ENCODE data around the gene ZFYVE21. TPM values are rescaled to one million over a fixed set of nuclear protein-coding genes. Genes with fewer than 3 reads are reported as not detected.
A peak's percentile ranks its signal among the peaks of the same experiment; 100 is the strongest.

The ZFYVE21 gene
- total RNA-seq, 4 donors from 2014 or later: 40.3 to 81.2 (median 59.0) TPM

DNA sequence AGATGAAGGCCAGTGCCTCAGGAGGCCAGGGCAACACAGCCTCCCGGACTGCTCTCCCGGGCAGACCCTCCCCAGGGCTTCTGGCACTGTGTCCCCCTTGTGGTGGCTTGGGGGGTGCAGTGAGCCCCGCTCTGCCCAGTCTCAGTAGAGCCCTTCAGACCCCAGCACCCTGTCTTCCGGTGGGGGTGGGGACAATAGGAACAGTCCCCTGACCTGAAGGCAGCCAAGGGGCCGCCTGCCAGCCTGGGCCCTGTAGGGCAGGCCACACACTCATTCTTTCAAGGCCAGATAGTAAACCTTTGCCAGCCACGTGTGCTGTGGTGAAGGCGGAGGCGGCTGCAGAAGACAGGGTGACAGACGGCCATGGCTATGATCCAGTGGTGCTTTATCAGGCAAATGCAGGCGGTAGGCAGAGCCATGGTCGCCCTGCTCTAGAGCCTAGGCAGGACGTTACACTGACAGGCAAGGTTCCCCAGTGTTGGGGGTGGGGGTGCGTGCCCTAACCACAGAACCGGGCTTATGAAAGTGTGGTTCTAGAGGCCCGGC is 15.0 kb downstream of the ZFYVE21 start:
- Histone ChIP-seq H3K27me3 (no peaks in the 10 kb centered on the region), H3K4me3 (no peak overlapping the region), H3K36me3 (peaks cover 0 to 69% (median 0%) of the 10 kb centered on the region in 3 donors), H3K4me1 (peaks cover 0 to 13% (median 0%) of the 10 kb centered on the region in 4 donors), H3K27ac (no peak overlapping the region), H3K9me3 (no peaks in the 10 kb centered on the region)
- peak in 1 of 3 donors; percentile 34 for DNase-seq
- TF ChIP-seq, protein P1, sequence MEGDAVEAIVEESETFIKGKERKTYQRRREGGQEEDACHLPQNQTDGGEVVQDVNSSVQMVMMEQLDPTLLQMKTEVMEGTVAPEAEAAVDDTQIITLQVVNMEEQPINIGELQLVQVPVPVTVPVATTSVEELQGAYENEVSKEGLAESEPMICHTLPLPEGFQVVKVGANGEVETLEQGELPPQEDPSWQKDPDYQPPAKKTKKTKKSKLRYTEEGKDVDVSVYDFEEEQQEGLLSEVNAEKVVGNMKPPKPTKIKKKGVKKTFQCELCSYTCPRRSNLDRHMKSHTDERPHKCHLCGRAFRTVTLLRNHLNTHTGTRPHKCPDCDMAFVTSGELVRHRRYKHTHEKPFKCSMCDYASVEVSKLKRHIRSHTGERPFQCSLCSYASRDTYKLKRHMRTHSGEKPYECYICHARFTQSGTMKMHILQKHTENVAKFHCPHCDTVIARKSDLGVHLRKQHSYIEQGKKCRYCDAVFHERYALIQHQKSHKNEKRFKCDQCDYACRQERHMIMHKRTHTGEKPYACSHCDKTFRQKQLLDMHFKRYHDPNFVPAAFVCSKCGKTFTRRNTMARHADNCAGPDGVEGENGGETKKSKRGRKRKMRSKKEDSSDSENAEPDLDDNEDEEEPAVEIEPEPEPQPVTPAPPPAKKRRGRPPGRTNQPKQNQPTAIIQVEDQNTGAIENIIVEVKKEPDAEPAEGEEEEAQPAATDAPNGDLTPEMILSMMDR (IDR thresholded peaks at IDR 0.05): no peak
- TF ChIP-seq POLR2A (IDR thresholded peaks at IDR 0.05): no peak

DNA sequence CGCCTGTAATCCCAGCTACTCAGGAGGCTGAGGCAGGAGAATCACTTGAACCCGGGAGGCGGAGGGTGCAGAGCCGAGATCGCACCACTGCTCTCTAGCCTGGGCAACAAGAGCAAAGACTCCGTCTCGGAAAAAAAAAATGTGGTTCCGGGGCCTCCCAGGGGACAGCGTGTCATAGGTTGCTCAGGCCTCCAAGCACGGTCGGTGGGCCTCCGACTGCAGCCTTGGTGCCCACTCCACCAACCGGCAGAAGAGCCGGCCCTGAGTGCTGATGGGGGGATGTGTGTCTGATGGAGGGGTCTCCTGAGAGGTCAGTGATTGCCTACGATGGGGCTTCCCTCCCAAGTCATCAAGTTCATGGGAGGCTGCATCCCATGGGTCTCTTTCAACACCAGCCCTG is 15.9 kb downstream of the ZFYVE21 start:
- Histone ChIP-seq H3K4me3 (no peak overlapping the region), H3K27ac (no peak overlapping the region), H3K27me3 (no peaks in the 10 kb centered on the region), H3K36me3 (peaks cover 0 to 77% (median 0%) of the 10 kb centered on the region in 3 donors), H3K4me1 (peaks cover 0 to 13% (median 0%) of the 10 kb centered on the region in 4 donors), H3K9me3 (no peaks in the 10 kb centered on the region)
- no peak for TF ChIP-seq POLR2A (IDR thresholded peaks at IDR 0.05)
- TF ChIP-seq, protein P1 (IDR thresholded peaks at IDR 0.05): no peak
- no peak for DNase-seq

DNA sequence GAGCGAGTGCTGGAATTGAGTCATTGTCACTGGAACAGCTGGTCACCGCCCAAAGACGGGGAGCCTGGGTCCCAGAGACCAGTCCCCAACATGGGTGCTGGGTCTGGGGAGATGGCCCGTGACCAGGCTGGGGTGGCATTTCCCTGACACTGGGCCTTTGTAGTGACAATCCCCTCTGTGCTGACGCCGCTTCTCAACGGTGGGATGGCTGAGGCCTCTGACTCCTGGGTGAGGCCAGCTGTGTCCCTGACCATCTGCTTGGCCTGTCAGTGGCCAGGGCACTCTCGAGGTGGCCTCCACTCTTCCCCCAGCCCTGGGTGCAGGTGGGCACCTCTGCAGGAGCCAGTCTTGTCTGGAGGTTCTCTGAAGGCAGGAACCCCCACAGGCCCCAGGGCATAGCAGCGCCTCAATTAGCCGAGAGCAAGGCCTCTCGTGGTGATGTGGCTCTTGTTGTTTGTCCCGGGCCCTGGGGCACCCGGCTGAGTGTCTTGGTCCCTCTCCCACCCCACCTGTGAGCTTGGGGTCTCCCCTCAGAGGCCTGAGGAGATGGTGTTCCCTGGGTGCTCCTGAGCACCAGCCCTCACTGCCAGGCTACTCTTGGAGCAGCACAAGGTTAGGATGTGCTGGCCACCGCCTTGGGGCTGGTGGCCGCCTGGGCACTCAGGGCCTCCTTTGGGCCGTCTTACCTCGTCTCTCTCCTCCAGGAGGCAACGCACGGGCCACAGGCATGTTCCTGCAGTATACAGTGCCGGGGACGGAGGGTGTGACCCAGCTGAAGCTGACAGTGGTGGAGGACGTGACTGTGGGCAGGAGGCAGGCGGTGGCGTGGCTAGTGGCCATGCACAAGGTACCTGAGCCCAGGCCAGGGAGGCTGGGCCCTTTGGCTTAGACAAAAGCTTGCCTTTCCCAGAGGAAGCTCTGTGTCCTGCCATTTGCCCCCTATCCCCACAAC is 16.6 kb downstream of the ZFYVE21 start:
- DNase-seq: peak in 1 of 3 donors; percentile 47
- no peaks in the 10 kb centered on the region for H3K27me3 ChIP-seq
- H3K27ac ChIP-seq: no peak overlapping the region
- H3K4me3 ChIP-seq: no peak overlapping the region
- no peaks in the 10 kb centered on the region for H3K9me3 ChIP-seq
- peaks cover 0 to 11% (median 0%) of the 10 kb centered on the region in 4 donors for H3K4me1 ChIP-seq
- peaks cover 0 to 80% (median 0%) of the 10 kb centered on the region in 3 donors for H3K36me3 ChIP-seq
- TF ChIP-seq, protein P1 (IDR thresholded peaks at IDR 0.05): no peak
- TF ChIP-seq POLR2A (IDR thresholded peaks at IDR 0.05): no peak

DNA sequence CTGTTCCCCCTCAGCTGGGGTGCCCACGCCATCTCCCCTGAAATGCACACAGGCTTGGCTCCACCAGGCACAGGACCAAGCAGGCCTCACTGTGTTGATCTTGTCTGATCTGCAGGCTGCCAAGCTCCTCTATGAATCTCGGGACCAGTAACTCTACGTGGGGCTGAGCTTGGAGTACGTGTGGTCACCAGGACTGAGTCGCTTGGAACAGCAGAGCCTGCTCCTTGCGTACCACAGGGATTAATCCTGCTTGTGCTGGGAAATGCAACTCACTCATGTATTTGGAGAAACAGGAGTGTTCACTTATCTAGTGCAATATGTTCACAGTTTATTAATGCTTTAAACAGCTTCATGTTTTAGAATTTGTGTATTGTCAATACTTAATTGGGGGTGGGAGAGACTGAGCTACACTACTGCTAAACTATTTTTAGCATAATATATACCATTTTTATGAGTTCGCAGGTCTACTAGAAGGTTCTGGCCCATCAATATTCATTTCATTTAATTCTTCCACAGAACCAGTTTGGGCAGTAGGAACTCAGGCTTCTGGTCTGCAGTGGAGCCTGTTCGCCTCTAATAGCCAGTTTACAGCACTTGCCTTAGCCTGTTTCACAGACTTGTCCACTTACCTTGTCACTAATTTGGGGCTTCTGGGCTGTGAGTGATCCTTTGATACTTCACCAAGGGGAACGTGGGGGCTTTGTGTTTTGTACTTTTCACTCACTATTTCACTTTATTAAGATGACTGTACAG is 17.4 kb downstream of the ZFYVE21 start:
- peaks cover 0 to 80% (median 0%) of the 10 kb centered on the region in 3 donors for H3K36me3 ChIP-seq
- TF ChIP-seq, protein P1 (IDR thresholded peaks at IDR 0.05): no peak
- TF ChIP-seq POLR2A (IDR thresholded peaks at IDR 0.05): no peak
- H3K27me3 ChIP-seq: no peaks in the 10 kb centered on the region
- no peak overlapping the region for H3K4me3 ChIP-seq
- H3K9me3 ChIP-seq: no peaks in the 10 kb centered on the region
- peaks cover 0 to 3% (median 0%) of the 10 kb centered on the region in 4 donors for H3K4me1 ChIP-seq
- DNase-seq: no peak
- no peak overlapping the region for H3K27ac ChIP-seq

DNA sequence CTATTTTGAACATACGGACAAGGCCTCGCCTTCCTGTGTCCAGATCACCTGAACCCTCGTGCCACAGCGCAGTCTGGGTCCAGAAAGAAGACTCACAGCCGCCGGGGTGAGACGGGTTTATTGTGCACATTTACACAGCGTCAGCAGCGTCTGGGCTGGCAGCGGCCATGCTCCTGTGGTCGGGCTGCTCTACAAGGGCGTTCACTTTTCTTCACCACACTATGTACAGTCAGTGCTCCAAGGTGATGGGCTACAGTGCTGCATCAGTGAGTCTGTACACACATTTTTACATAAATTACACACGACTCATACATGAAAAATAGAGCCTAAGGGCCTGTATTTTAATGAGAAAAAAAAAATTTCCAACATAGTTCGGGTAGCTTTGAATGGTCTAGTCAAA is 18.0 kb downstream of the ZFYVE21 start:
- H3K4me3 ChIP-seq: no peak overlapping the region
- H3K36me3 ChIP-seq: peaks cover 0 to 83% (median 0%) of the 10 kb centered on the region in 3 donors
- peak in 1 of 3 donors; percentile 38 for DNase-seq
- H3K27me3 ChIP-seq: no peaks in the 10 kb centered on the region
- no peak overlapping the region for H3K27ac ChIP-seq
- TF ChIP-seq, protein P1 (IDR thresholded peaks at IDR 0.05): no peak
- no peak for TF ChIP-seq POLR2A (IDR thresholded peaks at IDR 0.05)
- no peaks in the 10 kb centered on the region for H3K9me3 ChIP-seq
- no peaks in the 10 kb centered on the region for H3K4me1 ChIP-seq
